GM13976 (cell line): ENCODE results near the gene SPAG6.

Source experiments
- DNase-seq: peaks from one replicate; pipeline ENCODE4 v3.0.0; 2012; ENCODE audit warnings: low spot score
- in situ Hi-C: fragments of 300-500 bp; cut with MboI; formaldehyde crosslinking; loops from one replicate; pipeline ENCODE4 v1.12.0; 2022; ENCODE audit warnings: low sequenced_read_pairs, mixed read lengths, inconsistent platforms; ENCODE audit not compliant: unreplicated experiment
- TF ChIP-seq, protein P1 (sequence below): IDR thresholded peaks from 2 replicates; pipeline ENCODE4 v1.5.1; 2012; ENCODE audit warnings: borderline replicate concordance, mild to moderate bottlenecking; ENCODE audit not compliant: insufficient read depth; ENCODE audit errors: extremely low read depth, missing control alignments, control extremely low read depth

SPAG6 gene

GRCh38 chr10:22461891-22462290, 116.6 kb downstream of the SPAG6 start:
- in situ Hi-C loops, result no loop called here
- TF ChIP-seq, protein P1, sequence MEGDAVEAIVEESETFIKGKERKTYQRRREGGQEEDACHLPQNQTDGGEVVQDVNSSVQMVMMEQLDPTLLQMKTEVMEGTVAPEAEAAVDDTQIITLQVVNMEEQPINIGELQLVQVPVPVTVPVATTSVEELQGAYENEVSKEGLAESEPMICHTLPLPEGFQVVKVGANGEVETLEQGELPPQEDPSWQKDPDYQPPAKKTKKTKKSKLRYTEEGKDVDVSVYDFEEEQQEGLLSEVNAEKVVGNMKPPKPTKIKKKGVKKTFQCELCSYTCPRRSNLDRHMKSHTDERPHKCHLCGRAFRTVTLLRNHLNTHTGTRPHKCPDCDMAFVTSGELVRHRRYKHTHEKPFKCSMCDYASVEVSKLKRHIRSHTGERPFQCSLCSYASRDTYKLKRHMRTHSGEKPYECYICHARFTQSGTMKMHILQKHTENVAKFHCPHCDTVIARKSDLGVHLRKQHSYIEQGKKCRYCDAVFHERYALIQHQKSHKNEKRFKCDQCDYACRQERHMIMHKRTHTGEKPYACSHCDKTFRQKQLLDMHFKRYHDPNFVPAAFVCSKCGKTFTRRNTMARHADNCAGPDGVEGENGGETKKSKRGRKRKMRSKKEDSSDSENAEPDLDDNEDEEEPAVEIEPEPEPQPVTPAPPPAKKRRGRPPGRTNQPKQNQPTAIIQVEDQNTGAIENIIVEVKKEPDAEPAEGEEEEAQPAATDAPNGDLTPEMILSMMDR, result no peak
- no peak for DNase-seq

- no peak for DNase-seq
- TF ChIP-seq, protein P1, result no peak
- in situ Hi-C loops, result no loop called here
Observed at GRCh38 chr10:22463255-22463654, 118.0 kb downstream of the SPAG6 start.

GRCh38 chr10:22464966-22465629, 119.8 kb downstream of the SPAG6 start:
- in situ Hi-C loops, result no loop called here
- TF ChIP-seq, protein P1, result no peak
- DNase-seq, result no peak

DNA sequence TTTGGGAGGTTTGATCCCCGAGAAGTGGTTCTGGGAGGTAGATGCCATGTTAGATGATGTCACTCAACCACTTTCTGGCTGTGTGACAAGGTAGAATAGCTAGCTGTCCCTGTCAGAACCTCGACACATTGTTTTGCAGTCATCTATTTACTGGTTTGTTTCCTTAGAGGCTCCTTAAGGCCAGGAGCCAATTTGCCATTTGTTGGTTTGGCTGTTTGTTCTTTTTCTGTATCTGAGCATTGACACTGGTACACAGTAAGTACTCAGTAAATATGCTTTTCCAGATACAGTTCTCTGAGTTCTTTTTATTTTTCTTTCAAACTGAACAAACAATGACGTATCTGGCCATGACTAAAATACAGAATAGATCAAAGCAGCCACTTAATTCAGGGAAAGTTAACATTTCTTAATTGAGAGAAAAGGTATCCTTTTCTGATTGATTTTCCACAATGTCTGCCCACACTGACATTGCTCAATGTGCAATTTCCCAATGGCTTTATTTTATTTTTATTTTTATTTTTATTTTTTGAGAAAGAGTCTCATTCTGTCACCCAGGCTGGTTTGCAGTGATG, 121.6 kb downstream of the SPAG6 start:
- in situ Hi-C loops, result no loop called here
- DNase-seq, result no peak
- TF ChIP-seq, protein P1, result no peak
